Neutrophil (primary cell): ENCODE results near the gene MMP17.

ENCODE experiments used
- H3K27ac ChIP-seq: fragments of 200-600 bp; sonication (generic); 2 replicates; pipeline ENCODE4 v1.5.1; 2016; ENCODE audit warnings: mild to moderate bottlenecking, moderate library complexity
- H3K27me3 ChIP-seq: fragments of 200-600 bp; sonication (generic); 2 replicates; pipeline ENCODE4 v1.6.0; 2016; ENCODE audit warnings: mild to moderate bottlenecking
- H3K36me3 ChIP-seq: fragments of 200-600 bp; sonication (generic); 2 replicates; pipeline ENCODE4 v1.5.1; 2017
- H3K4me1 ChIP-seq, 2 experiments: fragments of 200-600 bp in 1 of 2; sonication (generic) in 1 of 2; 1 replicate in 1 of 2; 2 replicates in 1 of 2; pipeline versions ENCODE4 v1.5.1 to v1.6.1; 2013 to 2016; ENCODE audit warnings: low read depth in 1 of 2, low read length in 1 of 2, mild to moderate bottlenecking in 1 of 2, moderate library complexity in 1 of 2; ENCODE audit not compliant: control insufficient read depth in 1 of 2, insufficient read depth in 1 of 2
- H3K4me3 ChIP-seq, 2 experiments: fragments of 200-600 bp in 1 of 2; sonication (generic) in 1 of 2; 1 replicate in 1 of 2; 2 replicates in 1 of 2; pipeline ENCODE4 v1.5.1; 2013 to 2016; ENCODE audit warnings: low read depth in 1 of 2, low read length in 1 of 2, mild to moderate bottlenecking in 1 of 2, moderate library complexity in 1 of 2
- H3K9me3 ChIP-seq: fragments of 200-600 bp; sonication (generic); 2 replicates; pipeline ENCODE4 v1.5.1; 2016
- CTCF ChIP-seq: fragments of 200-600 bp; sonication (generic); IDR thresholded peaks from 2 replicates; pipeline ENCODE4 v1.5.1; 2016; ENCODE audit warnings: antibody characterized with exemption

The MMP17 gene

GRCh38 chr12:131796411-131796736, 31.8 kb upstream of the MMP17 start:
- H3K4me3 ChIP-seq, result no peak overlapping the region
- no peaks in the 10 kb centered on the region for H3K9me3 ChIP-seq
- H3K27ac ChIP-seq, result peak overlapping the region; percentile 43
- TF ChIP-seq CTCF, result no peak
- peaks cover 74% of the 10 kb centered on the region for H3K36me3 ChIP-seq
- H3K4me1 ChIP-seq, result peaks cover 7 to 8% of the 10 kb centered on the region in 2 experiments
- H3K27me3 ChIP-seq, result no peaks in the 10 kb centered on the region

GRCh38 chr12:131796754-131797587, 31.2 kb upstream of the MMP17 start:
- H3K27ac ChIP-seq, result no peak overlapping the region
- peaks cover 7 to 8% of the 10 kb centered on the region in 2 experiments for H3K4me1 ChIP-seq
- H3K36me3 ChIP-seq, result peaks cover 73% of the 10 kb centered on the region

GRCh38 chr12:131797588-131797934, 30.6 kb upstream of the MMP17 start:
- Histone ChIP-seq H3K27me3 (no peaks in the 10 kb centered on the region), H3K9me3 (no peaks in the 10 kb centered on the region), H3K27ac (no peak overlapping the region), H3K4me1 (peaks cover 7 to 8% of the 10 kb centered on the region in 2 experiments), H3K36me3 (peaks cover 73% of the 10 kb centered on the region), H3K4me3 (no peak overlapping the region)
- TF ChIP-seq CTCF, result no peak

More at GRCh38 chr12:131796754-131797587, 31.2 kb upstream of the MMP17 start:
- TF ChIP-seq CTCF, result no peak
- Histone ChIP-seq H3K9me3 (no peaks in the 10 kb centered on the region), H3K27me3 (no peaks in the 10 kb centered on the region), H3K4me3 (no peak overlapping the region)

- no peaks in the 10 kb centered on the region for H3K27me3 ChIP-seq
- H3K36me3 ChIP-seq, result peaks cover 68% of the 10 kb centered on the region
- peaks cover 8 to 10% of the 10 kb centered on the region in 2 experiments for H3K4me1 ChIP-seq
- H3K4me3 ChIP-seq, result no peak overlapping the region
- H3K27ac ChIP-seq, result no peak overlapping the region
- no peak for TF ChIP-seq CTCF
- H3K9me3 ChIP-seq, result no peaks in the 10 kb centered on the region
These were observed 29.0 kb upstream of the MMP17 start for GRCh38 chr12:131799195-131799594.

- Histone ChIP-seq H3K4me3 (no peak overlapping the region), H3K4me1 (peaks cover 8 to 11% of the 10 kb centered on the region in 2 experiments), H3K36me3 (peaks cover 61% of the 10 kb centered on the region), H3K9me3 (no peaks in the 10 kb centered on the region), H3K27ac (no peak overlapping the region), H3K27me3 (no peaks in the 10 kb centered on the region)
- TF ChIP-seq CTCF, result no peak
These were observed 28.2 kb upstream of the MMP17 start for GRCh38 chr12:131799828-131800593.
